Fibroblast of pulmonary artery (primary cell): ENCODE data around the gene SDF2L1.
"Not testable (repeated sequence)": the region's sequence is repeated elsewhere in the genome, so short reads cannot be mapped to it uniquely, and the experiment has no call there.

Experiments
- DNase-seq: peaks from one replicate; pipeline ENCODE4 v3.0.0-alpha.2; 2010; ENCODE audit warnings: low read depth
- H3K4me3 ChIP-seq: replicated peaks from 2 replicates; pipeline ENCODE4 v1.5.1; 2011; ENCODE audit warnings: low read depth, mild to moderate bottlenecking, control low read depth, low read length, moderate library complexity
- CTCF ChIP-seq: IDR thresholded peaks from 2 replicates; pipeline ENCODE4 v1.5.1; 2011; ENCODE audit warnings: mild to moderate bottlenecking, control low read depth, low read length, inconsistent platforms; ENCODE audit errors: missing control alignments

The SDF2L1 gene

GRCh38 chr22:21612858-21613257 lies 29.2 kb upstream of the SDF2L1 start:
- DNase-seq: no peak

GRCh38 chr22:21613553-21614233 lies 28.4 kb upstream of the SDF2L1 start:
- DNase-seq: no peak
- no peak overlapping the region for H3K4me3 ChIP-seq
- TF ChIP-seq CTCF: no peak

More at GRCh38 chr22:21612858-21613257, 29.2 kb upstream of the SDF2L1 start:
- H3K4me3 ChIP-seq: no peak overlapping the region
- no peak for TF ChIP-seq CTCF

- DNase-seq: no peak
- no peak for TF ChIP-seq CTCF
- H3K4me3 ChIP-seq: no peak overlapping the region
These were observed 26.4 kb upstream of the SDF2L1 start for GRCh38 chr22:21615731-21616130.

GRCh38 chr22:21617337-21617736 lies 24.8 kb upstream of the SDF2L1 start:
- not testable (repeated sequence) for H3K4me3 ChIP-seq, DNase-seq

DNA sequence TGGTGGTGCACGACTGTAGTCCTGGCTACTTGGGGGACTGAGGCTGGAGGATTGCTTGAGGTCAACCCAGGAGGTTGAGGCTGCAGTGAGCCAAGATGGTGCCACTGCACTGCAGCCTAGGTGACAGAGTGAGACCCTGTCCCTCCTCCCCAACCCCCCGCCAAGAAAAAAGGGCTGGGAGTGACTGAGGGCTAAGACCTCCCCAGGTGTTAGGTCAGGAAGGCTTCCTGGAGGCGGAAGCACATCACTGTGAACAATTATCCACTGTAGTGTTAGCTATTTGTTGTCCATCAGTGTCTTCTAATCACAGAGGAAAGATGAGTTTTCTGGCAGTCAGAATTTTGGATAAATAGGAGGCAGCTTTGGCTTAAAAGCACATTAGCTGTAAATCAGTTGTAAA lies 21.1 kb upstream of the SDF2L1 start:
- DNase-seq: no peak
- TF ChIP-seq CTCF: no peak

GRCh38 chr22:21622011-21622918 lies 19.8 kb upstream of the SDF2L1 start:
- no peak for TF ChIP-seq CTCF
- no peak overlapping the region for H3K4me3 ChIP-seq
- DNase-seq: no peak

More for the DNA sequence above, 21.1 kb upstream of the SDF2L1 start:
- H3K4me3 ChIP-seq: no peak overlapping the region

- TF ChIP-seq CTCF: no peak
- no peak for DNase-seq
These were observed 19.0 kb upstream of the SDF2L1 start for GRCh38 chr22:21622919-21623647.

More at GRCh38 chr22:21622919-21623647, 19.0 kb upstream of the SDF2L1 start:
- H3K4me3 ChIP-seq: no peak overlapping the region
